GM12891 (cell line): ENCODE data around the gene CCNL1.
A peak's percentile ranks its signal among the peaks of the same experiment; 100 is the strongest.

Experiments used
- DNase-seq: peaks from one replicate; pipeline ENCODE4 v3.0.0; 2011; ENCODE audit warnings: low spot score; ENCODE audit not compliant: insufficient read length
- FAIRE-seq: peaks from 2 replicates; lab custom pipeline; 2011; peaks lifted over from hg19 to GRCh38; lab: Jason Lieb, UNC
- PAX5 ChIP-seq: IDR thresholded peaks from 2 replicates; pipeline ENCODE4 v1.6.1; 2011; ENCODE audit warnings: low read length, moderate library complexity, mild to moderate bottlenecking; ENCODE audit not compliant: insufficient read depth, severe bottlenecking
- POLR2A ChIP-seq: IDR thresholded peaks from 2 replicates; pipeline ENCODE4 v1.6.1; 2011; ENCODE audit warnings: low read depth, low read length, control low read depth
- POLR2AphosphoS5 ChIP-seq: IDR thresholded peaks from 2 replicates; pipeline ENCODE4 v1.6.1; 2011; ENCODE audit warnings: low read depth, low read length, control low read depth
- POU2F2 ChIP-seq: IDR thresholded peaks from 2 replicates; pipeline ENCODE4 v1.6.1; 2011; ENCODE audit warnings: low read depth, mild to moderate bottlenecking, control low read depth, low read length, moderate library complexity
- SPI1 ChIP-seq: IDR thresholded peaks from 2 replicates; pipeline ENCODE4 v1.6.1; 2011; ENCODE audit warnings: low read depth, low read length, control low read depth
- TAF1 ChIP-seq: IDR thresholded peaks from 2 replicates; pipeline ENCODE4 v1.6.1; 2011; ENCODE audit warnings: low read depth, low read length, control low read depth

CCNL1 gene

GRCh38 chr3:157148196-157148889, 11.6 kb downstream of the CCNL1 start:
- FAIRE-seq (no peak), DNase-seq (no peak)
- TF ChIP-seq PAX5 (no peak), POU2F2 (no peak), POLR2AphosphoS5 (peak; percentile 69), SPI1 (peak; percentile 23; the same call in 1 of the 2 replicates), POLR2A (peak; percentile 68; the same call in 1 of the 2 replicates), TAF1 (no peak)

DNA sequence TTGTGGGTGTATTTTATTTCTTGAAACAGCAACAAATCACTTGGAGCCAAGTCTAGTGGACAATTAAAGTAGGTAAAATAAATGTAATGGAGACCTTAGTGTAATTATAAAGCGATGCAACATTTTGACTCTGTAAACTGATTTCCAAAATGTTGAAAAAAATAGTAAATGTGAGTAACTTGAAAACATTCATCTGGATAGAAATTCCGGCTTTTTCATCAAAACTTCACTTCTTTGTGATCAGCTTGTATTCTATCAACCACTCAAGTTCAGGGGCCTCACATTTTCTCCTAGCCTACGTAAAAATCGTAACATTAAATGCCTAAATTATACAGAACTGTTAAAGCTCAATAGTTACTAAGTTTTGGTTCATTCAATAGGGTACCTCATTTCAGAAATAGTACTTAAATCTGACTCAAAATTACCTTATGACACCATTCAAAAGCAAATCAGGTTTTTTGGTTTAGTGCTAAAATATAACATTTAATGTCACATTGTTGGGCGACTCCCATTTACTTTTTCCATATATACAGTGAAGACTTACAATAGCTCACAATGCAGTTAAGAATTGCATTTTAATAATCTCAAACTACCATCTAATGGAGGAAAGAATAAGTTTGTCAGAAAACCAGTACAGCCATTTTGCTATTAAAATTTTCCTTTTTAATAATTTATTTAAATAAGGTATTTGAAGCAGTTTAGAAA, 12.7 kb downstream of the CCNL1 start:
- FAIRE-seq (no peak), DNase-seq (no peak)
- TF ChIP-seq PAX5 (no peak), POLR2A (no peak), POLR2AphosphoS5 (peak; percentile 9; the same call in 1 of the 2 replicates)

- no peak for FAIRE-seq
- no peak for DNase-seq
- TF ChIP-seq PAX5 (no peak), POU2F2 (no peak), TAF1 (no peak), POLR2AphosphoS5 (no peak; the same call in 1 of the 2 replicates), POLR2A (no peak), SPI1 (no peak)
Observed at GRCh38 chr3:157145606-157146322, 14.2 kb downstream of the CCNL1 start.

DNA sequence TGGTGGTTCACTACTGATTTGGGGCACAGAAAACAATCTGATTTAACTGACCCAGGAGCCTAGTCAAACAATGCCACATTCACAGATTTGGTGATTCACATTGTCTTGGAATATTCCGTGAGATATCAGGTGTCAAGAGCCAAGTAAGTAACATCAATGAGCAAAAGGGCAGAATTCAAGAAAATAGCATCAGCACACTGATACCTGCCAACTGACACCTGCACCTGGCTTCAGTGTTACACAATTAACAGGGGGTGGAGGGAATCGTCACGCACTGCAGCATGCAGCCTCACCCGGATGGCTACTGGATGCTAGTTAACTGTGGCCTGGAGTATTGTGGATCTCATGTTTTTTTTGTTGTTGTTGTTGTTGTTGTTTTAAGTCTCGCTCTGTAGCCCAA, 17.6 kb downstream of the CCNL1 start:
- TF ChIP-seq POU2F2 (no peak), PAX5 (no peak), SPI1 (no peak), TAF1 (no peak), POLR2AphosphoS5 (no peak), POLR2A (no peak)
- FAIRE-seq: no peak
- no peak for DNase-seq

DNA sequence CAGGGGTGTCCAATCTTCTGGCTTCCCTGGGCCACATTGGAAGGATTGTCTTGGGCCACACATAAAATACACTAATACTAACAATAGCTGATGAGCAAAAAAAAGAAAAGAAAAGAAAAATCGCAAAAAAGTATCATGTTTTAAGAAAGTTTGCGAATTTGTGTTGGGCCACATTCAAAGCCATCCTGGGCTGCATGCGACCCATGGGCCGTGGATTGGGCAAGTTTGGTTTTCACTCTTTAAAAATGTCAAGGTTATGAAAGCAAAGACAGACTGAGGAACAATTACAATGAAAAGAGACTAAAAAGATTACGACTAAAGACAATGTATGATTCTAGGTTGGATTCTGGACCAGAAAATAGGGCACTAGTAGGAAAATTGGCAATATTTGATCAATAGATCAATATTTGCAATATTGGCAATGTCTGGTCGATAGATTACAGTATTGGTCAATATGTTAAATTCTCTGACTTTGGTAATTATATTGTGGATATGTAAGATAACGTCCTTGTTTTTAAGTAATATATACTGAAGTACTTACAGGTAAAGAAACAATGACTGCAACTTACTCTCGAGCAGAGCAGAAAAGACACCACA, 19.9 kb downstream of the CCNL1 start:
- TF ChIP-seq POLR2AphosphoS5: no peak
- no peak for TF ChIP-seq SPI1
- no peak for TF ChIP-seq POLR2A
- no peak for TF ChIP-seq POU2F2
- TF ChIP-seq PAX5: no peak
- TF ChIP-seq TAF1: no peak
- FAIRE-seq (no peak), DNase-seq (no peak)

- FAIRE-seq (no peak), DNase-seq (no peak)
- TF ChIP-seq POLR2AphosphoS5: no peak
- TF ChIP-seq POU2F2: no peak
- no peak for TF ChIP-seq TAF1
- TF ChIP-seq SPI1: no peak
- no peak for TF ChIP-seq PAX5
- TF ChIP-seq POLR2A: no peak
Observed at GRCh38 chr3:157136647-157137387, 23.1 kb downstream of the CCNL1 start.

- FAIRE-seq: no peak
- TF ChIP-seq PAX5 (no peak), POU2F2 (no peak), SPI1 (no peak), POLR2A (no peak), POLR2AphosphoS5 (no peak), TAF1 (no peak)
- no peak for DNase-seq
Observed at GRCh38 chr3:157135671-157136396, 24.1 kb downstream of the CCNL1 start.

DNA sequence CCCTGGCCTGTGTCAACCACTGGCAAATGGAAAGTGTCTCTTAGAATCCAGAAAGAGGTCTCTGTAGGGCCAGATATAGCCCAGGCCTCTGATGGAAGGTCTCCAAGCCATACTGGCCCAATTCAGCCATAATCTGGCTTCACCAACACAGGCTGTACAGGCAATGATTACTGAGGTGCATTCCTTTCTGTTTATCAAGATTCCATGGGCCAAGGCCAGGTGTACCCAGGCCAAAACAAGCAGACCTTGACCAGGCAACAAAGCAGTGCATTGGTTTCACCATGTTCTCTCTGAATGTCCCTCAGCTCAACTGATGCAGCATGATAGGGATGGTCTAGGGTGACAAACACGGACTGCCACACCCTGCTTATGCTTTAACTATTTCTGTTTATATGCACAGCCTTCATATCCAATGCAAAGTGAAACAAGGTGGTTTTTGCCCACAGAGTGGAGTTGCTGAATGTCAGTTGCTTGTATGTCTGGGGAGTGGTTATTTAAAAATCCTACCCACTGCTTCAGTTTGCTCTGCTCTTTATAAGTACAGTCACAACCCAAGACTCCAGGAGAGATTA, 25.2 kb downstream of the CCNL1 start:
- DNase-seq (no peak), FAIRE-seq (peak; percentile 69)

More for the DNA sequence above, 25.2 kb downstream of the CCNL1 start:
- no peak for TF ChIP-seq POLR2A
- peak; percentile 48; the same call in 1 of the 2 replicates for TF ChIP-seq POU2F2
